AG08396 (cell line): ENCODE results near the gene RHBDD3.

Experiments
- DNase-seq: peaks from one replicate; pipeline ENCODE4 v3.0.0; 2012; ENCODE audit warnings: low spot score, mixed read lengths

Gene RHBDD3

DNA sequence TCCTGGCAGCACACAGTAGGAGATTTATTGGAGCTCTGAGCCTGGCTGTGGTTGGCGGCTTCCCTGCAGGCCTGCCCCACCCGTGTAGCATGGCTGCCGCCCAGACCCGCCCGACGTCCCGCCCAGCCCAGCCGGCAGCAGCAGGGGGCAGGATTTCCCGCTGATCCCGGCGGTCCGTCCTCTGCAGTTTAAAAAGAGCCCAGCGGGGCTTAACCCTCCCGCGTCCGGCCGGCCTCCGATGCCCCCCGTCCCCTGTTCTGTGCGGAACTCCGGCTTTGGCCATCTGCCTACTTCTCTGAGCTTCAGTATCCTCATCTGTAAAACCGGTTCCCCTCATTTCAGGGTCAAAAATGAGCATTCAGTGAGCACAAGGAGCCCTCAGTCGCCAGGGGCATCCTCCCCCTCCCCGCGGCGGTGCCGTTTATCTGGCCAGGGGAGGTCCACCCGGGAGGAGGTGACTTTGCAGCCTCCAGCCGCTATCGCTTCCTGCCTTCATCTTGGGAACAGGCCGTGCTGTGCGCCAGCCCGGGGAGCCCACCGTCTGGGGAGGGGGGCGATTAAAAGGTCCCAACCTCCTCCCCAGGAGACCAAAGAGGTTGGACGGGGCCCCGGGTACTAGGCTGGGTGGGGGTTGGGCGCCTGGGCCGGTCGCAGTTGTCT is 38.5 kb upstream of the RHBDD3 start, which contains the start of gene GAS2L1:
GAS2L1 (plus strand) TSS at position 476 of the 660 bp plus-strand sequence. CDS start 1,456 bp downstream, outside the sequence.
- DNase-seq, result peak; percentile 95

DNA sequence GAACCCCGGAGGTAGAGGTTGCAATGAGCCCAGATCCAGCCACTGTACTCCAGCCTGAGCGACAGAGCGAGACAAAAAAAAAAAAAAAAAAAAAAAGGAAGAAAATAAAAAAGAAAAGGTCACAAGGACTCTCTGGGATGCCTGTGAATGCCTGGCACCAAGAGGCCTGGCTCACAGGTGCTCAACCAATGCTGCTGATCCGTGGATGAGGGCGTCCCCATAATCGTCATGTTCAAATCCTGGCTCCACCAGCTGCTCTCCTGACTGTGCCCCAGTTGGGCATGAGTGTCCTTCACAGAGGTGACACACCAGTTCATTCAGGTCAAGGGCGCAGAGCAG is 38.0 kb upstream of the RHBDD3 start:
- DNase-seq, result no peak

DNA sequence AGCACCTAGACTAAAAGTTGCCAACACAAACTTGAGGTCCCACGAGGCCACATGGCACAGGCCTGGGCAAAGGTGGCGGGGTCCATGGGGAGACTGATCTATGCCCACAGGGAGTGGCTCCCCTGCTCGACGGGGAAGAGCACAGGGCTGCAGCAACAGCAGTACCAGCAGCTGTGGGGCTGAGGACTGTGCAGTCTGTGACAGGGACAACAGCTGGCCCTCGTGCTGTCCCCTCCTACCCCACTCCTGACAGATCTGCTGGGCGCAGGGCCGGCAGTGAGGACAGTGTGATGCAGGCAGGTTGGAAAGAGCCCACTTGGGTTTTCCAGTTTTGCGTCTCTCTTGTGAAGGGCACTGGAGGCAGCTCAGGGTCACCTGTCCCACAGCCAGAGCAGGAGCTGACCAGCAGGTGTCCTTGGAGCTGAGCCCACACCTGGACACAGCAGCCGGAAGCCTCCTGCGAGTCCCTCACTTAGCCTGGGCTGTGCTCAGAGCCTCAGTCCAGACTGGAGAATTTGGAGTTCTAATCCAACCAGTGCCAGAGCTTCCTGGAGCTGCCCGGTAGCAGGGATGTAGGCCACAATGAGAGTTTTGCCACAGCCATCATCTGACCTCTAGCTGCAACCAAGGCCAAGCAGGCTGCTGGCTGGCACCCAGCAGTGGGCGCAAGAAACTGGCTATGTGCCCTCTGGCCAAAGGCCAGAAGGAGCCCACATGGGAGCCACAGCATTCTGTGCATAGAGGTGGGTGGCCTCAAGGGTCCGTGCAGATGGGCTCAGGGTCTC is 35.1 kb upstream of the RHBDD3 start:
- no peak for DNase-seq

DNA sequence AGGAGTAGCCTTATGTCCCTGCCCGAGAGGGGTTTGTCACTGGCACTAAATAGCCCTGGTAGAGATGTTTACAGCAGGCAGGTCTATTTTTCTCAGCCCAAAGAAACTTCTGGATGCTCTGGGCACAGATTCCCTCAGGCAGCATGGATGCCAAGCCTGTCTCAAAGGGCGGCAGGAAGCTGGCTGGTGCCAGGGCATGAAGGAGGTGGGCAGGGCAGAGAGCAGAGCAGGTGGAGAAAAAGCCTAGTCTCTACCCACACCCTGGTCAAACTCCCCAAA is 34.6 kb upstream of the RHBDD3 start:
- no peak for DNase-seq

DNA sequence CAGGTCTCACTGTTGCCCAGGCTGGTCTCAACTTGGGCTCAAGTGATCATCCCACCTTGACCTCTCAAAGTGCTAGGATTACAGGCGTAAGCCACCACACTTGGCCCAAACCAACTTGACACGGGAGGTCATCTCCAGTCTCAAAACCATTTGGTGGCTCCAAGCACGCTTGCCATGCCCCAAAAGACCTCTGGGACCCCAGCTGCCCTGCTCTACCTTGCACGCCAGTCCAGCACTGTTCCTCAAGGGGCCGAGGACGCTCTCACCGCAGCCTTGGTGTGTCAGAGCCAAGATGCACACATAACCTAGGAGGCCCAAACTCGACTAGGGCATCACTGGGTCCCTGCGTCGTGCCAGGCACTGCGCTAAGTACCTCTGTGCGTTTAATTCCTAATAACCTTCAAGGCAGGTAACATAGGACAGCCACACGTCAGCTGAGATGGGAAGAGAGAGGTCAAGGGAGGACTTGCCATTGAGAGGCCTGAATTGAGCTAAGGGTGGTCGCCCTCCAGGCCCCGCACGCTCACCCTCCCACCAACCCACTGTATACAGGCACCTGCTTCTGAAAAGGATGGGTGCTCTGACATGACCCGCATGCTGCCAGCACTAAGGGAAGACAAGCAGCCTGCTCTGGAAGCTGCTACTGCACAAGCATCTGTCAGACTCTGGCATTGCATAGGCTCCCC is 34.1 kb upstream of the RHBDD3 start:
- no peak for DNase-seq

DNA sequence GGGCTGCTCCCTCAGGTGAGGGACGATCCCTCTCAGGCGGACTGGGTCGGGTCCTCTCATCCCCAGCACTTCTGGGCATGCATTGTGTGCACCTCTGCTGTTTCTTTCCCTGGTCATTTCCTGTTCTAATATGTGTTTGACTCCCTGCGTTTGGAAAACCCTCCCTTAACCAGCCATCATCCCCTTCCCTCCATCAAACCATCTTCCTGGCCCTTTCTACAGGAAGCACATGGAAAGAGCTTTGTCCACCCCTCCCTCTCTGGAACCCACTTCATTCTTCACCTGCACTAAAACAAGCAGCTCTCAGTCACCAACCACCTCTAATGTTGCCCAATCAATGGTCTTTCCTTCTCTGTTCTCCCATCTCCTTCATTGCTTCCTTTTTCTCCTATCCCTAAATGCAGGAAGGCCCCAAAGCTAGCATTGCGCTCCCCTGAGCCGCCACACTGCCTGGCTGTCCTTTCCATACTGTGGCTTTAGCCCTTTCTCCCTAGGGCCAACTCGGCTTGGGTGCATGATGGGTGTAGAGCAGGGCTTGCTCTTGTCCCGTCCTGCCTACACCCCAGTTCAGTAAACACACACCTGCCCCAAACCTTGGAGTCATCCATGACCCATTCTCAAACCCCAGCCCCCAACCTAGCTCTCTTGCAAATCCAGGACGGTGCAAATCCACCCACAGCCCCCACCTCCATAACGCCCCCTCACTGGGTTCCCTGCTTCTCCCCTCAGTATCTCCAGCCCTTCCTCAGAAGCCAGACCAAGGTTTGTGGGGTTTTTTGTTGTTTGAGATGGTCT is 33.2 kb upstream of the RHBDD3 start:
- DNase-seq, result no peak

DNA sequence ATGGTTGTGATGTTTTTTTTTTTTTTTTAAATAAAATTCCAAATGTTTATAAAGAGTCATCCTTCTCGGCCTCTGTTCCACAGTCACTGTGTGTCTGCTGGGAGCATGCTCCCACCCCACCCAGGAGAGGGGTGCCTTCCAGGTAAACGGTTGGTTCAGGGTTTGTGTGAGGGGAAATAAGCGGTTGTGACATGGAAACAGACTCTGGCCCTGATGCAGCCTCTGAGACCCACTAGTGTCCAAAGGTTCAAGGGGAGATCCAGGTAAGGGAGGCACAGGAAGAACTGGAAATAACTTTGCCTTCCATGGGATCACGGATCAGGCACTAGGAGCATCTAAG is 32.7 kb upstream of the RHBDD3 start:
- DNase-seq, result no peak

DNA sequence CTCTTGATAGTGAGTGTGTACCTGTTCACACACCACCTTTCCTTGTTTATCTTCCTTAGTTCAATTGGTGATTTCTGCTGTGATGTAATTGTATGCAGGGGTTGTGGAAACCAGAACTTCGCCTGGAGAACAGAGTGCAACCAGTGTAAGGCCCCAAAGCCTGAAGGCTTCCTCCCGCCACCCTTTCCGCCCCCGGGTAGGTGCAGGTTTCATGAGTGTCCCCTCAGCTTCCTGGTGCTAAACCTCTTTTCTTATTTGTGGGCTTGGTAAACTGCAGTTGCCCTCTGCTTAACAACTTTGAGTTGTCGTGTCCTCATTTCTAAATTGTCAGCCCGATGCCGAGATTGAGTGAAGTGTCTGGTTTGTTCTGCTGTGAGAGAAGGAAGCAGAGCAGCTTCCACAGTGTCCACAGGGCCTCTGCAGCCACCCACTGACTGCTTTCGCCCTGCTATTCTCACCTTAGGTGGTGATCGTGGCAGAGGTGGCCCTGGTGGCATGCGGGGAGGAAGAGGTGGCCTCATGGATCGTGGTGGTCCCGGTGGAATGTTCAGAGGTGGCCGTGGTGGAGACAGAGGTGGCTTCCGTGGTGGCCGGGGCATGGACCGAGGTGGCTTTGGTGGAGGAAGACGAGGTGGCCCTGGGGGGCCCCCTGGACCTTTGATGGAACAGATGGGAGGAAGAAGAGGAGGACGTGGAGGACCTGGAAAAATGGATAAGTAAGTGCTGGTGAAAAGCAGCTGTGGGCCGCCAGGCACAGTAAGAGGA is 31.5 kb upstream of the RHBDD3 start:
- no peak for DNase-seq

DNA sequence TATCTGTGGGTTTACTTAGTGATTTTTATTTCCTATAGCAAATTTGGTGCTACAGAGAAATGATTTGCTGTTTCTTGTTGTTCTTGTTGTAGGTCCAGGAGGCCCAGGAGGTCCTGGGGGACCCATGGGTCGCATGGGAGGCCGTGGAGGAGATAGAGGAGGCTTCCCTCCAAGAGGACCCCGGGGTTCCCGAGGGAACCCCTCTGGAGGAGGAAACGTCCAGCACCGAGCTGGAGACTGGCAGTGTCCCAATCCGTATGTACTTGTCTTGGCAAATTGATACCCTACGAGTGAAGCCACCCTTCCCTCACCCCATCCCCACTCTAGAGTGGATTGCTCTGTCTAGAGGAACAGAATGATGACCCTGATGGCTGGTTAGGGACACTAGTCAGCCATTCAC is 30.9 kb upstream of the RHBDD3 start:
- DNase-seq, result no peak

DNA sequence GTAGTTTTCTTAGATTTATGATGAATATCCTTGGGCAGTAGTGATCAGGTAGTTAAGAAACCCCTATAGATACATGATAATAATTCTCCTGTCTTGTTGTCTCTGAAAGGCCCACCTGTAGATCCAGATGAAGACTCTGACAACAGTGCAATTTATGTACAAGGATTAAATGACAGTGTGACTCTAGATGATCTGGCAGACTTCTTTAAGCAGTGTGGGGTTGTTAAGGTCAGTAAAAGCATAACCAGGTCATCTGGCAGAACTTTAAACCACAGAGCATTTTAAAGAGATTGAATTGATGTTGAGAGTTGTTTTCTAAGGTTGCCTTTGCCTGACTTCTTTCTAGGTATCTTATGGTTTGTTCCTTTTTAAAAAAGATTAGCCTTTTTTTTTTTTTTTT is 24.6 kb upstream of the RHBDD3 start:
- no peak for DNase-seq

DNA sequence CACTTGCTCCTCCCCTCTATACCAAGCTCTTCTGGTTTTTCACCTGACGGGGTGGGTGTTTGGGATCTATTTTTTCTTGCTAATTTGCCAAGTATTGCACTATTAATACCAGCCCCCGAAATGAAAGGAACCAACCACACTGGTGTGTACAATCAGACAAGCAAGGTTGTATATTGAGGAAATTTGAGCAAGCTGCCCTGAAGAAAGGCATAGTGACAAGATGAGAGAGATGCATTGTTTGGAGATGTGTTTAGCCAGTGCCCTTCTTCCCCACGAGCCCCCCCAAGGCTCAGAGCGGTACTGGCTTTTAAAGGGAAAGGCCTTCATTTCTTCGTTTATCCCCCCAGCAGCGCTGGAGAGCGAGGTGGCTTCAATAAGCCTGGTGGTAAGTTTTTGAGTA is 23.4 kb upstream of the RHBDD3 start:
- DNase-seq, result no peak

DNA sequence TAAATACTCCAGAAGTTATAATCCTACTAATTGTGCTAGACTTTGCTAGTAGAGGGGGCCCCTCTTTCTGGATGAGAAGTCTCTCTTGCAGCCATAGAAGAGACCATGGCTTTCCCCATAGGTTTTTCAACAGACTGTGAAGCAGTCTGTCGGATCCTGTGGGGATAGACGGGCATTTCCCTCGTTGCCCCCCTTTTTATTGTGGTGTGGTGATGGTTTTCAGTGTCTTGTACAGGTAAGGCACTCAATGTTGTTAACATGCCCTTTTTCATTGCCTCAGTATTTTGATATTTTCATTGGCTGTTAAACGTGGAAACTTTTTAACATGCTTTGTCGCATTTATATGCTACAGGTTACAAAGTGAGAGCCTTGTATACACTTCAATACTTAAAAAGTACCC is 22.3 kb upstream of the RHBDD3 start:
- DNase-seq, result no peak

DNA sequence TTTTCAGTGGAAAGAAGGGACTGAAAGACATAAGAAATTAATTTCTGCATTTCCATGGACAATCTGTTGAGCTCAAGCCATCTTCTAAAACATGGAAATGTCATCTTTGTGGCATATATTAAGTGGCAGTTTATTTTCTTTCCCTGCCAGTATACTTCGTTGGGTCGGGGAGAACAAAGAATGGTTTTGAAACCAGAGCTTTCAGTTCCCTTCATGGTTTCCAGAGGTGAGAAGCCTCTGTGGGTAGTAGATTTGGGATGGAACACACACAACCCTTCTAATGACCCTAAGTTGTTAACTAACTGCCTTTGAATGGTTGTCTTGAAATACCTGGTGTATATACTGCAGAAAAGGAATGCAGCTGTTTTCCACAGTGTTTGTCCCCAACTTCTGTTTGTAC is 21.1 kb upstream of the RHBDD3 start:
- DNase-seq, result no peak

DNA sequence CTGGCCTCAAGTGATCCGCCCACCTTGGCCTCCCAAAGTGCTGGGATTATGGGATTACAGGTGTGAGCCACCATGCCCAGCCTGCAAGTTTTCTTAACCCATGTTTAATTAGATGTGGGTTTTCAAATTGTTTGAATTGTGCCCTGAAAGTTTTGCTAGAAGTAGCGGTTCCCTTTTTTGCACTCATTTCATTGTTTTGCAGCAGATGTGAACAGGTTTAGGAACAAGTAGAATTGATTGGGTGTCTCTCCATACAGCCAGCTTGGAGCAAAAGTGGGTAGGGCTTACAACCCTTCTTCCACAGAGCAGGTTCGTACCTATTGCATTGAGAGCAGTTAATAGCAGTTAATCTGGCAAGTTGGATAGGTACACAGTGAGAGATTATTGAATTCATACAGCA is 16.4 kb upstream of the RHBDD3 start:
- no peak for DNase-seq

DNA sequence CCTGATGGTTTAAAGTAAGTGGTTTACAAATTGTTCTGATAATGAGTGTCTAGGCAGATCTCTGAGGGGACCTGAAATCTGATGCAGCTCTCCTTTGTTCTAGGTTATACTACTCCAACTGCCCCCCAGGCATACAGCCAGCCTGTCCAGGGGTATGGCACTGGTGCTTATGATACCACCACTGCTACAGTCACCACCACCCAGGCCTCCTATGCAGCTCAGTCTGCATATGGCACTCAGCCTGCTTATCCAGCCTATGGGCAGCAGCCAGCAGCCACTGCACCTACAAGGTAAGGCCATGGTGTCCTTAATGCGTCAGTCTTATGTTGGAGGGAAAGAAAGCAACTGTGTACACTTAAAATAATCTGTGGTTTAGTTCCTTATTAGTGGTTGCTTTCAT is 10.1 kb upstream of the RHBDD3 start:
- no peak for DNase-seq

DNA sequence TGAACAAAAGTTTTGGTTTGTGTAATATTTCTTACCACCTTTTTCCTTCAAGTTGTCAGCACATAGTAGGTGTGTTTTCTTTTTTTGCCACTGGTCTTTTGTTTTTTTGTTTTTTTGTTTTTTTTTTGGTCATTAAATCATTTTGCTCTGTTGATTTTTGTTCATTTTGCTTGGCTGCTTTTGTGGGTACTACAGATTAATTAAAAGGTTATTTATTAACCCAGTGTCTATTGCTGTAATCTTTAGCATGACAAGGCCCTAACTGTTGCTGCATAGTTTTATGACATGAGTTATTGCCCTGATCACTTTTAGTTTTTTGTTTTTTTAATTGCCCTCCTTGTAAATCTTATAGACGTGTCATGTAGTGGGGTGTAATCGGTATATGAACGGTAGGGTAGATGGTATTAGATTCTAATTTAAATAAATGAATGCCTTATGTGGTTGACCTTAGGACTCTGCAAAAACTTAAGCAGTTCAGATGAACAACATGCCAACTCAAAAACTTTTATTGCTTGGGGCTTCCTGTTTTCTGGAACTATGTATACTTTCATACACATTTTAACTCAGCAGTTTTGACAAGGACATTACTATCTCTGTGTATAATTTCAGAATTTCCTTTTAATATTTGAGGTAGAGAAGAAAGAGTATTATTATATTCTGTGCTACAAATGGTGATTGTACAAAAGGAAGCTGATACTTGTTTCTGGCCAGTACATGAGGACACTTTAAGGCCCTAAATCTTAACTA is 8.2 kb upstream of the RHBDD3 start:
- no peak for DNase-seq

DNA sequence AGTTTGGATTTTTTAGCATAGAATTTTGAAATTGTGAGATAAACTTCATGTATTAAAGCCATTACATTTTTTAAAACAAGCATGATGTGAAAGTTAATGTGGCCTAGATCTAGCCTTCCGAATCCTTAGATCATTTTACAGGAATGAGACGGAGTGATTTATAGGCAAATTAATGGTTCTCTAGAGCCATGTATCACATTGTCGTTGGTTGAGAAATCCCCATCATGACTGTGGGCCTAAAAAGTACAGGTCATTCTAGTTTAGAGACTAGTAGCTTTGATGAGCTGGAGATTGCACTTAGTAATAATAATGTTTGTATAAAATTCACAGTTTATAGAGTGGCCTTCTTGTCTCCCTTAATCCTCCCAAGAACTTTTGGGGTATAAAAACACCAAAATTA is 7.4 kb upstream of the RHBDD3 start:
- no peak for DNase-seq

DNA sequence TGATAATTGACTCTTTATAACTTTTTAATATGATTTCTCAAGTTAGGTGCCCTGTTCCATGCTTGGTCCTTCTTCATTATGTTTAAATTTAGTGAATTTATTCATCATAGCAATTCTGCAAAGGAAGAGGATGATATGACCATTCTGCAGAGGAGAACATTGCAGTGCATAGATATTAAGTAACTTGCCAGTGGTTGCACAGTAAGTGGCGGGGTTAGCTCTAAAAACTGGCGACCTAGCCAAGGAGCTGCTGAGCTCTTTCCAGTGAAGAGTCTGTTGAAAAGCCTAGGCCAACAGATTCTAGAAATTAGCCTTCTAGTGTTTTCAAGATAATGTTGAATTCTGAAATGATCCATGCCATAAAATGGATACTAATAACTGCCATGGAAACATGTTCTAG is 4.8 kb upstream of the RHBDD3 start:
- no peak for DNase-seq

DNA sequence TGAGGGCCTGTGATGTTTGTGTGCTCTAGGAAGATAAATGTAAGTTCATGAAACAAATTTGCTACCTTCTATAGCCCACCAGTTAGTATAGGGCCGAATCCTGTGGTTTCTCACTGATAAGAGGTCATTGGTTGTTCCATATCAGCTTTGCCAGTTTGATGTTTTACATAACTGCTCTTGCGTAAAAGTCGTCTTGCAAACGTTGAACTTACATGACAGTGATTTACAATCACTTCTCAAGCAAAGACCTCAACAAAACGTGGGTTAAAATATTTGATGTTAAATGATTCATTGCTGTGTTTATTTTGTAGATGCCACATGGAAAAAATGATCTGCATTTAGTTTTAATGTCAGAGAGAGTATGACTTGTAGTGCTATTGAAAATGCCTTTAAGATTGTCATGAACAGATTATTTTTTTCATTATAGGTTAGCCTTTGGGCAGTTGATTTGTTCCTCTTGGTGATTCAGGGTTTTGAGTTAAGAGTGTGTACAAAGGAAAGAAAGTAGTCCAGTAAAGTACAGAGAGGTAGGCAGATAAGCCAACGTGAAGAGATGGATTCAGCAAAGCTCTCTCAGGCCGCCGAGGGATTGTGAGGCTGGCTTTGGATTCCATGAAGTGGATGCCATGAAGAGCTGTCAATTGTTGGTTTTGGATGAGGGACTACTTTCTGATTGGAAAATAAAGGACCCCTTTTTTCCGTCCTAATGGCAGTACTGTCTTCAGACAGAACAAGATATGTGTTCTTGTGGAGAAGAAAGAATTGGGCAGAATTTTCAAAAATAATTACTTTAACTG is 2.9 kb upstream of the RHBDD3 start:
- DNase-seq, result no peak

DNA sequence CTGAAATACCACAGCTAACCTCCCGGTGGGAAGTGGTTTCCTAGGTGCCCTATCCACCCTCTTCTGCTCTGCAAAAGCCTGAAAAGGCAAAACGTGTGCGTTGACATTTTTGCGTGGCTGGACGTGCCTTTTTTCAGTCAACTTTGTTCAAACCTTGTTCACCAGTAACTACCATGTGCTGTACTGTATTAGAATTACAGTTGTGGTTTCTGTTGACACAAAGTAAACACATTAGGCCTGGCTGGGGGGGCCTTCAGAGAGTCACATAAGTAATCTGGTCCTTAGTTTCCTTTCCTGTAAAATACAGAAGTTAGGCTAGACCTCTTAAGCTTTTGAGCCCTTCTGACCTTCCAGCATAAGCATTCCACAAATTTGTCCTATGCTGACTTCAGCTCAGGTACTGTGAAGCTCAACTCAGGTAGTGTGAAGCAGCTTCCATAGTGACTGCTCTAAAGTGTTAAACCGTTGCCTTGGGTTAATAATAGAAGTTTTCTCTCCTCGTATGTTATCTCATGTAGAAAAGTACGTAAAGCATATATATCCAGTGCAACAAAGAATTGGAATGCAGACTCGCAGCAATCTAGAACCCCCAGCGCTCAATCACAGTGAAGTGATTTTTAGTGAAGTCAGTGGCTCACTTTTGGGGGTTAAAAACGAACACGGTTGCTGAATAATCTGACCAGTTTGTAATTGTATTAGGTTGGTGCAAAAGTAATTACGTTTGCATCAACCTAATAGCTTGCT is 2.1 kb upstream of the RHBDD3 start:
- no peak for DNase-seq
